ENCODE data around the gene RAB40A.

DNA sequence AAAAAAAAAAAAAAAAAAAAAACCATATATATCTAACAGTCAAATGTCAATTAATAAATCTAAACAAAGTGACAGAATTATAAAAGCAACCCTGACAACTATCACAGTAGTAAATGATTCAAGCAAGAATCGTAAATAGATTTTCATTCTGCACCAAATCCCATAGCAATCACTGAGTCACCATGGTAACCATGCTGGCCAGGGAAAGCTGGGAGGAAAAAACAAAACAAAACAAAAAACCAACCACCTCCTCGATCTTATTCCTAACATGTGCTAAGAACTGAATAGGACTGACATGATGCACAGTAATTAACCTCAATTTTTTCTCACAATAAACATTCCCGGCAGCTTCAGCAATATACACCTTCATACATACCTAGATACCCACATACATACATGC is 30.6 kb upstream of the RAB40A start:
- TF ChIP-seq, protein P1, sequence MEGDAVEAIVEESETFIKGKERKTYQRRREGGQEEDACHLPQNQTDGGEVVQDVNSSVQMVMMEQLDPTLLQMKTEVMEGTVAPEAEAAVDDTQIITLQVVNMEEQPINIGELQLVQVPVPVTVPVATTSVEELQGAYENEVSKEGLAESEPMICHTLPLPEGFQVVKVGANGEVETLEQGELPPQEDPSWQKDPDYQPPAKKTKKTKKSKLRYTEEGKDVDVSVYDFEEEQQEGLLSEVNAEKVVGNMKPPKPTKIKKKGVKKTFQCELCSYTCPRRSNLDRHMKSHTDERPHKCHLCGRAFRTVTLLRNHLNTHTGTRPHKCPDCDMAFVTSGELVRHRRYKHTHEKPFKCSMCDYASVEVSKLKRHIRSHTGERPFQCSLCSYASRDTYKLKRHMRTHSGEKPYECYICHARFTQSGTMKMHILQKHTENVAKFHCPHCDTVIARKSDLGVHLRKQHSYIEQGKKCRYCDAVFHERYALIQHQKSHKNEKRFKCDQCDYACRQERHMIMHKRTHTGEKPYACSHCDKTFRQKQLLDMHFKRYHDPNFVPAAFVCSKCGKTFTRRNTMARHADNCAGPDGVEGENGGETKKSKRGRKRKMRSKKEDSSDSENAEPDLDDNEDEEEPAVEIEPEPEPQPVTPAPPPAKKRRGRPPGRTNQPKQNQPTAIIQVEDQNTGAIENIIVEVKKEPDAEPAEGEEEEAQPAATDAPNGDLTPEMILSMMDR (conservative IDR thresholded peaks at IDR 0.05): no peak
- TF ChIP-seq EZH2 (IDR thresholded peaks at IDR 0.05; ENCODE audit: low read depth): no peak

Data from PC-9 (cell line).